NCI-H1092 treated with DMSO at 0.1 percent for 48 hours (cell line): ENCODE measurements around the gene EIF1.
A peak's percentile ranks its signal among the peaks of the same experiment; 100 is the strongest.

Experiments used
- DNase-seq: peaks from one replicate; lab custom pipeline; 2025; lab: John Stamatoyannopoulos, UW

The EIF1 gene

DNA sequence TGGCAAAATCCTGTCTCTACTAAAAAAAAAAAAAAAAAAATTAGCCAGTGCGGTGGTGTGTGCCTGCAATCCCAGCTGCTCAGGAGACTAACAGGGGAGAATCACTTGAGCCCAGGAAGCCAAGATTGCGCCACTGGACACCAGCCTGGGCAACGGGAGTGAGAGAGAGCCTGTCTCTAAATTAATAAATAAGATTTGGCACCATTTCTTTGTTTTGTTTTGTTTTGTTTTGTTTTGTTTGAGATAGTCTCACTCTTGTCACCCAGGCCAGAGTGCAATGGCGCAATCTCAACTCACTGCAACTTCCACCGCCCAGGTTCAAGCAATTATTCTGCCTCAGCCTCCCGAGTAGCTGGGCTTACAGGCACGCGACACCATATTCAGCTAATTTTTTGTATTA lies 14.0 kb downstream of the EIF1 start:
- DNase-seq = no peak

DNA sequence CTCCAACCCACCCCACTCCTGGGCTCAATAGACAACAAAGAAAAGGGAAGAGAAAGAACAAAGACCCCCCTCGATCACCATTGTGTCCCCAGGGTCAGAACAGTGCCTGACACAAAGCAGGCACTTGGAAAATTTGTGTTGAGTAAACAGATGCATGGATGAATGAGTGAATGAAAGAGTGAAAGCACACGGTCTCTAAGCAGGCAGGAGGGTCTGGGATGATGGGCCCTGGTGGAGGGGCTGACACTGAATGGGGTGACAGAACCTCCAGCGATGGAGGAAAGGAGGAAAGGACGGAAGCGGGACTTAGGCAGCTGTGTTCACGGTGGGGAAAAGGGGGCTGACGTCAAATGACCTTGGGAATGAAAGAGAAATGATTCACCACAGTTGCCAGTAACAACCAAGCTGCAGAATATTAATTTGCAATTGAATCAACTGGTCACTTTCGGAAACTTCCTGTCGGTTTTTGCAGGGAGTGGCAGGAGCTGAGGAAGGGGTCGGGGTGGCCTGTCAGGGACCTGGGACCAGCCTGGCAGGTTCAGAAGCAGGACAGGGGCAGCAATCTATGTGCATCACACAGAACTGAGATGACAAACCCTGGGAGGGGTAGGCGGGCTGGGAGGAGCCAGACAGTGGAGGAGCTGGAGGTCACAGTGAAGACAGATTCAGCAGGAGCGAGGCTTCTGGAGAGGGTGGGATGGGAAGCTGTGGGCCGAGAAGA lies 16.7 kb downstream of the EIF1 start:
- no peak for DNase-seq

DNA sequence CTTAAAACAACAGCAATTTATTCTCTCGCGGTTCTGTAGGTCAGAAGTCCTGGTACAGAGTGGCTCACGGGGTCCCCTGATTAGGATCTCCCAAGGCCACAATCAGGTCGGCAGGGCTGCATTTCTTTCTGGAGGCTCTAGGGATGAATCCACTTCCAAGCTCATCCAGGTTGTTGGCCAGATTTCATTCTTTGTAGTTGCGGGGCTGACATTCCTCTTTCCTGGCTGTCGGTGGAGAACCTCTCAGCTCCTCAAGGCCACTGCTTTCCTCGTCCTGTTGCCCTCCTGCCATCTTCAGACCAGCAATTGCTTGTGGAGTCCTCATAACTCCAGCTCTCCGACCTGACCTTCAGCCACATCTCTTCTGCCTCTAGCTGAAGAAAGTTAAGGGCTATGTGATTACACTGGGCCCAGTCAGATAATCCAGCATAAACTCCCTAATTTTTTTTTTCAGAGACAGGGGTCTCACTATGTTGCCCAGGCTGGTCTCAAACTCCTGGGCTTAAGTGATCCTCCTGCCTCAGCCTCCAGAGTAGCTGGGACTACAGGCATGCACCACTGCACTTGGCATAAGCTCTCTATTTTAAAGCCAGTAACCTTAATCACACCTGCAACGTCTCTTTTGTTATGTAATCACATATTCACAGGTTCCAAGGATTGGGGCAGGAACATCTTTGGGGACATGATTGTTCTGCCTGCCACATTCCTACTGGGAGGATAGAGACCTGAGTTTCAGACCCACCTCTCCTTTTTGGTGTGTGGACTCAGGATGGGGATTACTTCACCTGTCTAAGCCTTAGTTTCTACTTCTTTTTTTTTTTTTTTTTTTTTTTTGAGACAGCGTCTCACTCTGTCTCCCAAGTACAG lies 19.4 kb downstream of the EIF1 start:
- no peak for DNase-seq

DNA sequence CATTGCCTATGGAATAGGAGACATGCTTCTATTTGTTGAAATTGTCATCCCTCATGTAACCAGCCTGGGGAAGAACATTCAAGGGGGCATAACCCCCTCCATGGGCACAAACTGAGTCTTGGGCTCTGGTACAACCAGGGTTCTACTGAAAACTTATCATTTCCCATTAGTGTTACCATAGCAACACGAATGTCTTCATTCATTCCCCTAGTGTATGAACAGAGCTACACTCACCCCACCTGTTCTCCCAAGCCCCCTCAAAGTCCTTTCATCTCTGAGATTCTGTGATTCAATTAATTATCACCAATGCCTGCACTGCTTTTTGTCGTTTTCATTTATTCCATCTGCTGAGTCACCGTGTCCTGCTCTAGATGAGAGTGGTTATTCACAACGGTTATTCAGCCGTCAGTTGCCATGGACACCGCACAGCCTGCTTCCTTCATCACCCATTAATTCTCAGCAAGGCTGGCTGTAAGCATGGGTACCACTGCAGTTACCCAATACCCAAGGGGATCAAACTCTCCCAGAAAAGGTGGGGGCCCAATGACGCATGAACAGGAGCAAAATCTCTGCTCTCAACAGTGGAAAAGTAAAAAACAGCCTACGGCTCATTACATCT lies 21.9 kb downstream of the EIF1 start:
- DNase-seq = peak; percentile 14

DNA sequence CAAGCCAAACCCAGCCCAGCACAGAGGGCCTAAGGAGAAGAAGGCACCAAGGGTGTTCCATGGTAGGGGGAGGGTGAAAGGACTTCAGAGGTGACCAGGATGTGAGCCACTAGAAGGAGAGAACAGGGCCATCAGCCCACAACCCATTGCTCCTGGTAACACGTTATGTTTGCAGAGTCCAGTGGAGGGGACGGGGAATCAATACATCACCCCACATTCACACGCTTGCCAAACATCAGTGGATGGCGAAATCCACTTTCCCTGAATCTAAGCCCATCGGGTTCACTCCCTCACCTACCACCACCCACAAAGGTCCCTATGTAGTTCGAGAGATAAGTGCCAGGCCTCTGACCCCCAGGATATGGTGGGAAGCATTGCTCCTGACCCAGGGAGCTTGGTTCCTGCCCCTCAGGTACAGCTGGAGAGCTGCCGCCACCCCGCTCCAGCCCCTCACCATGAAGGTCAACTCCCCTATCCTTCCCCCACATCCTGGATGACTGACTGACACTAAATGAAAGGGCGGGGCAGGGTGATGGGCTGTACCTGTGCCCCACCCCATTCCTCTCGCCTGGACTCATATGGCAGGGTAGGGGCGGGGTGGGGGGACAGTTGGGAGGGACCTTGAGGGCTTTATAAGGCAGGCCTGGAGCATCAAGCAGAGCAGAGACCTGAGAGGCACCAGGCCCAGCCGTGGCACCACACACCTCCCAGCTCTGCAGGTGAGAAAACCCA lies 23.1 kb downstream of the EIF1 start, which contains the start of gene GAST:
Gene GAST (plus strand): TSS at position 663 of the 732 bp plus-strand sequence. CDS start 3,106 bp downstream, outside the sequence.
- no peak for DNase-seq

DNA sequence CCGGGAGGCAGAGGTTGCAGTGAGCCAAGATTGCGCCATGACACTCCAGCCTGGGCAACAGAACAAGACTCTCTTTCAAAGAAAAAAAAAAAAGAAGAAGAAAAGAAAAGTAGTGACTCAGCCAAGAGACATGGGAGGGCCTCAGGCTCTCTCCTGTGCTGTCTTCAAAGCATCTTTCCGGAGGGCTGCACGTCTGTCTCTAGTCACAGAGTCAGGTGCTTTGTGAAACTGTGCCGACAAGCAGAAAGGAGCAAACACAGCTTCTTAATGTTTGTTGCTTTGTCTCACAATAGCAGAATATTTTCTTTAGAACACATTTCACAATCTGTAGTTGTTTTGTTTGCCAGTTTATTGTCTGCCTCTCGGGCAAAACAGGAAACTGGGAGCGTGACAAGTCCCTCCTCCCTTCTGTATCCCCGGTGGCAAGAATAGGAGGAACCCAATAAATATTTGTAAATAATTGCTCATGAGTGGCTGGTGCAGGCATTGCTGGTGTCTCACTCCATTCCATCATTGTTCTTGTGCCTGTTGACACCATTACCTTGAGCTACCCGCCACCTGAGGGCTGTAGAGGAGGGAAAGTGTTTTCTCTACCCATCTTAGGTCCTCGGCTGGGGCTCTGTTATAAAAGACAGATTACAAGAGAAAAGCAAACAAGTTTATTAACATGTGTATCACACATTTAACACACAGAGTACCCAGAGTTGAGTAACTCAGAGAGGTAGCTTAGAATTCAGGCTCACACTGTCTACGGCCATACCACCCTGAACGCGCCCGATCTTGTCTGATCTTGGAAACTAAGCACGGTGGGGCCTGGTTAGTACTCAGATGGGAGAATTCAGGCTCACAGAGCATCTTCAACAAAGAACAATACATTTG lies 29.0 kb downstream of the EIF1 start:
- no peak for DNase-seq

DNA sequence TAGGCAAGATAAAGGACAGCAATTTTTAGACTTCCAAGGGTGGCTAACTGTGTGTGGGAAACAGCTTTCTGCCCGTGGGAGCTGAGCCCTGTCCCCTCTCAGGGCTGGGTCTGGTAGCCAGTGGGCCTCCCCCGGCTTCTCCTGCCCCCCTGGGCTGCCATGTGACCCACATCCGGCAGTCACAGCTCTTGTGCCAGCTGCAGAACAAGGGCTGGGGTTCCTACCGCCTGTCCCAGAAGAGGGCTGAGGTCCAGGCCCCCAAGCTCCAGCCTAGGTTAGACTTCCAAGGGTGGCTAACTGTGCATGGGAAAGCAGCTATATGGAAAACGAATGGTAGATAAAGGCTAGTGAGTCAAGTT lies 29.6 kb downstream of the EIF1 start:
- no peak for DNase-seq

DNA sequence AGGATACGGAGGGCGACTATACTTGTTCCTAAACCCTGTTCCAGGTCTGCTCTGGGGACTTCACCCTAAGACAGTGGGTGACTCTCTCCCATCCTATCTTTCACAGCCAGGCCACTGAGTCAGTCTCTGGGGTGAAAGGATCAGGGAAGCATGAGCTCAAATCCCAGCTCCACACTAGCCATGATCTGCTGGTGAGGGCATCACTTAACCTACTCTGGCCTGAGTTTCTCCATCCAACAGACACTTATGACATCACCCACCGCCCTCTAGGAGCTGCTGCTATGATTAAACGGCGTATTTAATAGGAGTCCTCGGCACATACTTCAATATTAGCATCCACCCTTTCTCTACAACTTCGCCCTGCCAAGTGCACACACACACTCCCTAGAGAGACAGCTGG lies 33.5 kb downstream of the EIF1 start:
- DNase-seq = no peak

DNA sequence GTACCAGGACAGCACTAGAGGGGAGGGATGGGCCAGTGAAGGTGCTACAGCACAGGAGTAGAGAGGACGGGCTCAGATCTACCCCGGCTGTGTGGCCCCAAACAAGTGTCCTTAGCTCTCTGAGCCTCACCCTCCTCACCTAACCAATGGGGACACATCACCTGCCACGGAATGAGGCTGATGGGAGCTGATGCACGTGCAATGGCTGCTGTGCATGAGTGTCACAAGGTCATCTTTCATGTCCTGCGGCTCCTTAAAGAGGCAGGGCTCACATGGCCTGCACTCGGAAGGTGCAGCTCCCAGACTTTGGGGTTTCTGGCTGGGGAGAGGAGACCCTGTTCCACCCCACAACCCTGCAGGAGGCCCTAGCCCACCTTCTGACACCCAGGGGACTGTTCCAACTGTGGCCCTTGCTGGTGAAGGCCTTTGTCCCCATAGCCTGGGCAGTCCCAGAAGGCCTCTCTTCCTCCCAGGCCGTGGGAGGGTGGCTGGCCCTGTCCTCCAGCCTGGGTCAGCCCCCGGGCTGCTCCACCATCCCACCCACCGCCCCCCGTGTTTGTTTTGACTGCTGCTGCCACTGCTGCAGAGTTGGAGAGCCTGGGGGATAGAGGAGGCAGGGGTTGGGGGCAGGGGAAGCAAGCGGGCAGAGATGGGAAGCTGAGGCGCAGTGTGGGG lies 35.3 kb downstream of the EIF1 start:
- DNase-seq = no peak

DNA sequence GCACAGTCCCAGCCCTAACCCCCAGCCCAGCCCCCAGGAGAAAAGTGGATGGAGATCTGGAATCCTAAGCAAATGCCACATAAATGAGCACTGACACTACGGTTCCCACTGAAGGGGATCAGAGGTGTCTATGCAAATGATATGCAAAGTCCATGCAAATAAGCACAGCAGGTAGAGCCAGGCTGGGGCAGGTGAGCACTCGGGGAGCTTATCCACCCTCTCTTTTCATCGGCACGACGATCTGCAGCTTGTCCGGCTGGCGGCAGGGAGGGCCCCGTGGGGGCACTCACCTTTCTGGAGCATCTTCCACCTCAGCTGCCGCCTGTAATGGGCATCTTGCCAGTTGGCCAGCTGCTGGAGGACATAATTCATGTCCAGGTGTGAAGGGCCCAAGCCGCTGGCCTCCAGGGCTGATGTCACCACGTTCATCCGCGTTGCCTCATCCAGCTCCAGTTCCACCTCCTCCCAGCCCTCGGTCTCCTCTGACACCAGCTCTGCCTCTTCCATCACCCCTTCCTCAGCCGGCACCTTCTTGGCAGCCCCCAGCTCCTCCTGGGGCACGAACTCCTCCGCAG lies 35.9 kb downstream of the EIF1 start:
- DNase-seq = no peak

DNA sequence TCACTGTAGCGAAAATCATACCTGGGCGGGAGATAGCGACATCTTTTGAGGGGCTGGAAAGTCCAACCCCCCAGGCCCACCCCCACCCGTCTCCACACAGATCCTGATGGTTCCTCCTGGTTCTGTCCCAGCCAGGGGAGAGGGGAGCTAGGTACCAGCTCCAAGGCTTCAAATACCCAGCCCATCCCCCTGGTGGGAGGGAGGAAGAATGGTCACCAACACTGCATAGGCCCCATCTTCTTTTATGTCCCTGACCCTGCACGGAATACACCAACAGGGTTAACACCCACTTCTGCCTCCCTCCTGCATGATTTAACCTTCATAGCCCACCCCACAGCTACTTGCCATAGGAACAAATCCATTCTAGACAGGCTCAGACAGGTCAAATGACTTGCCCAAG lies 36.4 kb downstream of the EIF1 start:
- no peak for DNase-seq

DNA sequence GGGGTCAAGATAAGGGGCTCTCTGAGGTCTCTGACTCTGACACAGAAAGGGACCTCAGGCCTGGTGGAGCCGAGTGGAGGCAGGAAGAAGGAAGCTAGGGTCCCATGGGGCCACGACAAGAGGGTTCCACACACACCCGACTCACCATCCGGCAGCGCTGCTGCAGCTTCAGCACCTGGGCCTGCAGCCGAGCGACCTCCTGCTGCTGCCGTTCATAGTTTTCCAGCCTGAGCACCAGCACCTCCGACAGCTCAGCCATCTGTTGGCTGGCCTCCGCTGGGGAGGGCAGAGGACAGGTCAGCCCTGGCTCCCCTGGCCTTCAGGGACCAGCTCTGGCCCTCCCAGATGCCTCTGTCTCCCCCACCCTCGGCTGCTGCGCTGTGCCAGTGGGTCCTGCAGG lies 39.4 kb downstream of the EIF1 start:
- no peak for DNase-seq

DNA sequence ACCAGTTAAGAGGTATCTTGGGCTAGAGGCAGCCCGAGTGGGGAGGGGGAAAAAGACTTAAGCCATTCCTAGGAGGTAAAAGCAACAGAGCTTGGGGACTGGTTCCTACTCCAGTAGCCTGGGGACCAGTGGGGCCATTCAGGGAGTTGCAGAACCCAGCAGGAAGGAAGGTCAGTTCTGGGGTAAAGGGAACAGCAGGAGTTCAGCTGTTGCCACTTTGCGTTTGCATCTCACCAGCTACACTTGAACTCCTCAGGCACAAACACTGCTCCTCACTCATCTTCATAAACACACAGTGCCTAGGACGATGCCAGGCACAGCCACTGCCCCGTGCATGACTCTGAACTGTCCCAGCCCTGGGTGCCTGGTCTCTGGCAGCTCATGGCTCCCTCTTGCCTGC lies 41.8 kb downstream of the EIF1 start:
- DNase-seq = no peak

DNA sequence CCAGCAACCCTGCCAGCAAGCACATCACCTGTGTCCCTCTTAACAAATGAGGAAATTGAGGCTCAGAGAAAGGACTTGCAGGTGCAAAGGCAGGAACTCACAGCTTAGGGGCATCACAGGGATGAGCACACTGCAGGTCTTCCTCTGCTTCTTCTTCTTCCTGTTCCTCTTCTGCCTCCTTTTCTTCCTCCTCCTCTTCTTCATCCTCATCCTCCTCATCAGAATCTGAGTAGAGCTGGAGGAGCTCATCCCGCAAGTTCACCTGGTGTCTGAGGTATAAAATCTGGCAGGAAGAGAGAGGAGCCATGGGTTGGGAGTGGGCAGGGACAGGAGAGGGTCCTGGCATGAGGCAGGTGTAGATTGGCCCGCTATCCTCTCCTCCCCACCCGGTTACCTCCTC lies 43.2 kb downstream of the EIF1 start:
- no peak for DNase-seq

DNA sequence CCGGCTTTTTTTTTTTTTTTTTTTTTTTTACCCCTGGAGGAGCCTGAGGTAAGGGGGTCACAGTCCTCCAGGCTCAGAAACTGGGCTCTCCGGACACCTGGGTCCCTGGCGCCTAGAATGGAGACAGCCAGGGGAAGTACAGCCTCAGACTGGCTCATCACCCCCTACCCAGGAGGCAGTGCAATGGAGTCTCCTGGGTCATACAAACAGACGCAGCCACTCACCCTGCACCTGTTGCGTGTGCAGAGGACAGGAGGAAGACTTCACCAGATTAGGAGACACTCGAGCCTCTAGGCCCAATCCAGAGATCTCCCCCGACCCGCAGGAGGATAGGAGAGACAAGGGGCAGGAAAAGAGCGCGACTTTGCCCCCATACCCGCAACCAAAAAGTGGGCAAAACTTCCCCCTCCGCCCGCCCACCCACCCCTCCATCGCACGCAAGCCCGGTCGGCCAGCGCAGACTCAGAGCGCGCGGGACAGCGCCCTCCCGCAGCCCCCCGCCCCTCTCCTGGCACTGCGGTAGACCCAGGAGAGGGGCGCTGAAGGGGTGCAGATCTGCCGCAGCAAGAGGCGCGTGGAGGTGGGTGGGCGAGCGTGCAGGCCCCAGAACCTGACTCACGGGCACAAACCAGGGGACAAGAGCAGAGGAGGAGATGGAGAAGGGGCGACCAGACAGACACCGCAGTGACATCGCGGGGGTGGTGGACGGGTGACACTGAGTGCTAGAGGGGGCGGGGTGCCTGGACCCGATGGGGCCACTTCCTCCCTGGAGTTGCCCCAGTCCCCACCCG lies 44.9 kb downstream of the EIF1 start:
- no peak for DNase-seq

DNA sequence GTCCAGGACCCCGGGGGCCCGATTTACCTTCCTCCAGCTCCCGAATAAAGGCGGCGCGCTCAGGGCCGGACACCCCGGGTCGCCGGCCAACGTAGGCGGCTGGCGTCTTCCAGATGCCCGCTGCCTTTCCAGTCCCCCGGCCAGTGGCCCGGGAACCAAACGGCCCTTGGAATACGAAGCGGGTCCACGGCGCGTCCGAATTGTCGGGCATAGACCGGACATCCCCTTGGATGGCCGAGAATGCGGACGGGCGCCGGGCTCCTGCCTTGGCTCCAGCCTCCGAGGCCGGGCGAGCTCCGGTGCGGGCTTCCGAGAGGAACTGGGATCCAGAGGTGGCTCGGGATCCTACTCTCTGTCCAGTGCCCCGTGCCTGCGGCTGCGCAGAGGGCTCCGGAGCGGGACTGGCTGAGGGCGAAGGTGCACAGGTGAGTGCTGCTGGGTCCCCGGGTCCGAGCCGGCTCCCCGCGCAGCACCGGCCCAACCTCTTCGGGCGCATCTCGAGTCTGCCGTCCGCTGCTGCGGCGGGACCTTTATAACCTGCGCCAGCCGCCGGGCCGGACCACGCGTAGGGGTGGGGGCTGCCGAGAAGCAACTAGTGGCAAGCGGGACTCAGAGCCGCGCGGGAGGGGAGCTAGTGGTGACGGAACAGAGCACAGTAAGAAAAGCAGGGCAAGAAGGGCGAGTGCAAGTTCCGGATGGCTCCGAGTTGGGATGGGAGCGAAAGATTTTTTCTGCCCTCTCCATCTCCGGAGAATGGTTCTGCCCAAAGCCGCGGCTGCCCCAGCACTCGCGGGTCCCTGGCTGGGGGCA lies 45.7 kb downstream of the EIF1 start, which contains the start of gene HAP1:
Gene HAP1 (minus strand): TSS at position 505 of the 810 bp plus-strand sequence. CDS start 9 bp downstream, at position 496.
- no peak for DNase-seq

DNA sequence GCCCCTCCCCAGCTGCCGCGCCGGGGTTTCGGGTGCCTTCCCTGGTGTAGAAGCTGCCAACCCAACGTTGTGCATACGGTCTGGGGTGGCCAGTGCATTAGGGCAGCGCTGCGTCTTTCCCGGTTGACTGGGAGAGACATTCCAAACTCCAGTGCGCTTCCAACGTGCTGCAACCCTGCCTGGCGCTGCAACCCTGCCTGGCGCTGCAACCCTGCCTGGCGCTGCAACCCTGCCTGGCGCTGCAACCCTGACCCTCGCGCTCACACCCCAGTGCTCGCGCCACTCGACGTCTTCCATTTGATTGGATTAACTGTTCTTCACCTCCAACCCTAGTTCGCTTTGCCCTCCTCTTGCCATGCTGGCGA lies 46.2 kb downstream of the EIF1 start:
- no peak for DNase-seq

DNA sequence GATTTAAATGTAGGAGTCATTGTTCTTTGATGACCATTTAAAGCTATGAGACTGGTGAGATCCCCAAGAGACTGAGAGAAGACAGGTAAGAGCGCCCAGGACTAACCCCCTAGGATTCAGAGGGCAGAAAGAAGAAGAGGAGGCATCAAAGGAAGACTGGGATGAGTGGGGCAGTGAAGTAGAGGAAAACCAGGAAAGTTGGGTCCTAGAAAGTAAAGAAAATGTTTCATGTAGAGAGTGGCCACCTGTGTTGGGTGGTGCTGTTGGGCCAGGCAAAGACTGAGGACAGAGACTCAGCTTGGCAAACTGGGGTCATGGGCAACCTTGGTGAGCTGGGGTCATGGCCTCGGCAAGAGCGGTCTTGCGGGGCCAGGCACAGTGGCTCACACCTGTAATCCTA lies 47.1 kb downstream of the EIF1 start:
- DNase-seq = no peak
